CD4-positive, alpha-beta T cell treated with Interleukin-12 subunit alpha and Interleukin-12 subunit beta, for 1 hour (primary cell): ENCODE results near the gene ORM1.
"Not testable (repeated sequence)": the region's sequence is repeated elsewhere in the genome, so short reads cannot be mapped to it uniquely, and the experiment has no call there.

Experiments used
- DNase-seq: peaks from one replicate; pipeline ENCODE4 v3.0.0-alpha.2; 2020

ORM1 gene

DNA sequence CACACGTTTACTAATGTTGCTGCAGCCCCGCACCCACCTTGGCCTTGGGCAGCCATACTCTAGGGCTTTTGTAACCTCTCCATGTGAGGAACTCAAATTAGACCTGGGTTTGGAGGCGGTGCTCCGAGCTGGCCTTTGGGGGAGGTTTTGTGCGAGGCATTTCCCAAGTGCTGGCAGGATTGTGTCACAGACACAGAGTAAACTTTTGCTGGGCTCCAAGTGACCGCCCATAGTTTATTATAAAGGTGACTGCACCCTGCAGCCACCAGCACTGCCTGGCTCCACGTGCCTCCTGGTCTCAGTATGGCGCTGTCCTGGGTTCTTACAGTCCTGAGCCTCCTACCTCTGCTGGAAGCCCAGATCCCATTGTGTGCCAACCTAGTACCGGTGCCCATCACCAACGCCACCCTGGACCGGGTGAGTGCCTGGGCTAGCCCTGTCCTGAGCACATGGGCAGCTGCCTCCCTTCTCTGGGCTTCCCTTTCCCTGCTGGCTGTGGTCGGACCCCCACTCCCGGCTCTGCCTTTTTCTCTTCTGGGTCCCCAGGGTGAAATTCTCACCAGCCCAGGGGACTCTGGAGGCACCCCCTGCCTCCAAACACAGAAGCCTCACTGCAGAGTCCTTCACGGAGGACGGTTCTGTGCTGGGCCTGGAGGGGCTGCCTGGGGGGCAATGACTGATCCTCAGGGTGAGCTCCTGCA is at the start of gene ORM1:
Gene ORM1 (plus strand): TSS at position 268 of the 701 bp plus-strand sequence. CDS start 36 bp downstream, at position 304.
- not testable (repeated sequence) for DNase-seq

- DNase-seq, result no peak
Observed at GRCh38 chr9:114273461-114273881, 49.4 kb upstream of the ORM1 start.

DNA sequence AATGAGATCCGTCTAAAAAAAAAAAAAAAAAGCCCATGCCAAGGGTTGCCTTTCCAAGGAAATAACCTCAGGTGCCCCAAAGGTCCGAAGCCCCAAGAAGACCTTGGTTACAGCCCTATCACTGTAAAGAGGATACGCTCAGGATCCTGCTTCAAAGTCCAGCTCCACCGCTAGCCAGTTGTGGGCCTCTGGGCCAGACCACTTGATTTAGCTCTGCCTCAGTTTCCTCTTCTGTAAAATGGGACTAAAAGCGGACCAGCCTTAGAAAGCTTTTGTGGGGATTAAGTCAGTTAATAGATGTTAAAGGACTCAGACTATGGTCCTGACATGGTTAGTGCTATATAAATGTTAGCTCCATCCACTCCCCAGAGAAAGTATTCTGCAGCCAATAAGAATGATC is 48.7 kb upstream of the ORM1 start:
- no peak for DNase-seq

DNA sequence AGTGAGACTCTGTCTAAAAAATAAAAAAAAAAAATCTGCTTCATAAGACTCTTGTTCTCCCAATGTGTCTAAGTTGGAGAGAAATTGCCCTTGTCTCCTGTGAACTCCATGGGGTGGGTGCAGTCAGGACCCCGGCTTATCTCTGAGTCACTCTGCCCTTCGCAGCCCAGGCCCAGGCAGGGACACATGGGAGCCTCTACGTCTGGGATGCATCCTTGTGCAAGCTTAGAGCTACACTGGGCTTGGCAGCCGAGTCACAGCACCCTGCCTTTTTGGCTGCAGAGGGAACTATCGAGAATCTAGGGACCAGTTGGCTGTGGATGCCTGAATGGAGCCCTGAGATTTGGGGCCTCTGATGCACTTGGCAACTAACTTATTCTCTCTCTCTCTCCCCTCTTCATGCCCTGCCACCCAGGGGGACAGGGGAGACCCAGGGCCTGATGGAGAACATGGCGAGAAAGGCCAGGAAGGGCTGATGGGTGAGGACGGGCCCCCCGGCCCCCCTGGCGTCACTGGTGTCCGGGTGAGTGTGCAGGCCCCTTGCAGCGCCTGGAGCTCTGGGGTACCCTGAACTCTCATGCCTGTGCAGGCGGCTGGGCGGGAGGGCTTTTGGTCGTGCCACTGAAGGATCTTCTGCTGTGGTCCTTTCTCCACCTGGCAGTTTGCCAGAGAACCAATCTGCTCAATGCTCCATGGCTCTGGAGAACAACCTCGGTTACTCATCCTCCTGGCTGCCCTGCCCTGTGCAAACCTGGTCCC is 47.5 kb upstream of the ORM1 start:
- no peak for DNase-seq

- no peak for DNase-seq
Observed at GRCh38 chr9:114276908-114277821, 45.7 kb upstream of the ORM1 start.

- no peak for DNase-seq
Observed at GRCh38 chr9:114278356-114278755, 44.5 kb upstream of the ORM1 start.

- DNase-seq, result no peak
Observed at GRCh38 chr9:114278881-114279570, 43.9 kb upstream of the ORM1 start.

DNA sequence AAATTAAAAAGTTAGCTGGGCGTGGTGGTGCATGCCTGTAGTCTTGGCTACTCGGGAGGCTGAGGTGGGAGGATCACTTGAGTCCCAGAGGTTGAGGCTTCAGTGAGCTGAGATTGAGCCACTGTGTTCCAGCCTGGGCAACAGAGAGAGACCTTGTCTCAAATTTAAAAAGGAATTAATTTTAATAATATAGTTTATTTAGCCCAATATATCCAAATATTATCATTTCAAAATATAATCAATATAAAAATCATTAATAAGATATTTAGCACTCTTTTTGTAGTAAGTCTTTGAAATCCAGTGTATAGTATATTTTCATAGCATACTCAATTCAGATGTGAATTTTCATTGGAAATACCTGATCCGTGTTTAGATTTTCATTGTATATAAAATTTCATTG is 43.2 kb upstream of the ORM1 start:
- no peak for DNase-seq

- no peak for DNase-seq
Observed at GRCh38 chr9:114280636-114281472, 42.0 kb upstream of the ORM1 start.

GRCh38 chr9:114281473-114282103 is 41.3 kb upstream of the ORM1 start:
- no peak for DNase-seq

- no peak for DNase-seq
Observed at GRCh38 chr9:114282104-114282485, 40.8 kb upstream of the ORM1 start.

GRCh38 chr9:114282507-114282906 is 40.4 kb upstream of the ORM1 start:
- no peak for DNase-seq

- DNase-seq, result no peak
Observed at GRCh38 chr9:114282926-114283325, 40.0 kb upstream of the ORM1 start.

DNA sequence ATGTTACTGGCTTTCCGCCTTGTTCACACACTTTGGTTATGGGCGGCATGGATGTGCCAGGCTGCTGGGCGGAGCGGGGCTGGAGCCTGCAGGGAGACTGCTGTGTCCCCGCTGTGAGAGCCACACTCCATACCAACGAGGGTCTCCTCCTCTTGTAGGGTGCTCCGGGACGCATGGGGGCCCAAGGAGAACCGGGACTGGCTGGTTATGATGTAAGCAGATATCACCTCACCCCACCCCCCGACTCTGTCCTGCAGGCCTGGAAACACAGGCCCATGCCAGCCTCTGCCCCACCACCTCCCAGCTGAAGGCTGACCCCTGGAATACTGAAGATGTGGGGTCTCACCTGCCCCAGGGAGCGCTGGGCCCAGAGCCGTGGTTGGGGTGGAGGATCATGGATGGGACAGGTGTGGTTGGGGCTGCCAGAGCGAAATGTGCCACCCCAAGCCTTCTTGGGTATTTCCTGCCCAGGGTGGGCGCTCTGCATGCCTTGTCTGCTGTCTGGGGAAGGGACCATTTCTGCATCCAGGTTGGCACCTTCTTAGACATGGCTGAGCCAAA is 39.3 kb upstream of the ORM1 start:
- DNase-seq, result no peak

DNA sequence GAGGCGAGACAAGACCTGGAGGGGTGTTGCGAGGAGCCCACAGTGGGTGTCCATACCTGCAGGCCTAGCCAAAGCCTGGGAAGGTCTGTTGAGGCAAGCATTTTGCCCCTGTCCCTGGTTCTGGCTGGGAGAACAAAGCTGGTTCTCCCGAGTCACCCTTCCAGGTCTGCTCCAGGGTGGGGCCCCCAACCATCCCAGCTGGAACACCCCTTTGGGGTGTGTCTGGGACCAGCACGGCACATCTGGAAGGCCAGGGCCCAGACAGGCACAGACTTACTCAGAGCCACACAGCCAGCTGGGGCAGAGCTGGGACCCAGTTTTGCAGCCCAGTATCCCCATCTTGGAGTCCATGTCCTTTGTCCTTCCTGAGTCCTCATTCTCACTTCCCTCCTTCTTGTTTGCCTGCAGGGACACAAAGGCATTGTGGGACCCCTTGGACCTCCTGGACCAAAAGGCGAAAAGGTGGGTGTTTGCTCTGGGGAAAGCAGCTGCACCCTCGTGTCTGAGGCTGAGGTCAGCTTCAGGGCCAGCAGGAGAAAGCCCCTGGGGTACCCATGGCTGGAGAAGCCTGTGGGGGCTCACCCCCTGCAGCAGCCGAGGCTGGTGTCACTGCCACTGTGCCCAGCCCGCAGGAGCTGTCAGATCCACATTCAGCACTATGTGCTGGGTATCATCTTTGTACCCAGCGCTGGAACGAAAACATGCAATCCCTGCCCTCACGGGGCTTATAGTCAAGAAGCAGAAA is 38.4 kb upstream of the ORM1 start:
- no peak for DNase-seq

DNA sequence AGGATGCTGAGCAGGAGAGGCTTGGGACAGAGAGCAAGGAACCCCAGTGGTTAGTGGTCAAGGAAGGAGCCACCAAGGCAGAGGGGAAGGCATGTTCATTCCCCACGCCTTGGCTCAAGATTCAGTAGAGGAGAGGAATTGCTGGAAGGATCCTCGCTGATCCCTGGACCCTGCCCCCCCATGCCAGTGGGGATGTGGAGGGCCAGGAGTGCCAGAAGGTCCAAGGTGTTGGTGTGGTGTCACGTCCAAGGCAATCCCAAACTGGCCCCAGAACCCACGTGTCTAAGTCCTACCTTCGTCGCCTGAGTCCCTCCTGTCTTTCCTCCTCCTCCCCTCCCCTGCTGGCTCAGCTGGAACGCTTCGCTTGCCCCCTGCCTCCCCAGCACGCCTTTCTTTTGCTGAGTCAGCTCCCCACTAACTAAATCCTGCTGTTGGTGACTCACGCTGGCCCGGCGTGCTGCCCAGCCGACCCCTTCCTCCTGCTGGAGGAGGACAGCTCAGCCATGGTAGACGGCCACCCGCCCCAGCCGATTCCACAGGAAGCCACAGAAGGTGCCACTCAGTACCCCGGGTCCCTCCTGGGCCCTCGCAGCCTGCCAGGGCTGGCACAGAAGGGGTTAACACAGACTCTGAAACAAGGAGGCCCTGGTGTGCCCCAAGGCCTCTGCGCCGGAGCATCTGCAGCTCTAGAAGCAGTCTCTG is 37.6 kb upstream of the ORM1 start:
- no peak for DNase-seq

DNA sequence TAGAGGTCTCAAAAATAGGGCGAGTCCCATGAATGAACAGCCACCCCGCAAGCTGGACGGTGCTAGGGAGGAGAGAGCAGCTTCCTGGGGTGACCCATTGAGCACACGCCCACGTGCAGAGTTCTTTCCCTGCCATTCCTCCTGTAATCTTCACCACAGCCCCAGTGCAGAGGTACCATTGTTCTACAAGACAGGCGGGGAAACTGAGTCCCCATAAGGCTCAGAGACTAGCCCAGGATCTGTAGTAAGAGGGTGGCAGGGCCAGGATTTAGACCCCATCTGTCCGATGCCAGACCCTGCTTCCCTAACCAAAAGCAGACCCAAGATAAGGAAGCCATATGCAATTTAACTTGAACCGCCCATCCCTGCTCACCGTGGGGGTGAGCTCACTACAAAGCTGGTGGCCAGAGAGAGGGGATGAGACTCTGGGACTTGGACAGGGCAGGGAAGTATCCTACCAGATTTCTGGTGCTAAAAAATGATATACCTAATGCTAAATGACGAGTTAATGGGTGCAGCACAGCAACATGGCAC is 36.7 kb upstream of the ORM1 start:
- no peak for DNase-seq

DNA sequence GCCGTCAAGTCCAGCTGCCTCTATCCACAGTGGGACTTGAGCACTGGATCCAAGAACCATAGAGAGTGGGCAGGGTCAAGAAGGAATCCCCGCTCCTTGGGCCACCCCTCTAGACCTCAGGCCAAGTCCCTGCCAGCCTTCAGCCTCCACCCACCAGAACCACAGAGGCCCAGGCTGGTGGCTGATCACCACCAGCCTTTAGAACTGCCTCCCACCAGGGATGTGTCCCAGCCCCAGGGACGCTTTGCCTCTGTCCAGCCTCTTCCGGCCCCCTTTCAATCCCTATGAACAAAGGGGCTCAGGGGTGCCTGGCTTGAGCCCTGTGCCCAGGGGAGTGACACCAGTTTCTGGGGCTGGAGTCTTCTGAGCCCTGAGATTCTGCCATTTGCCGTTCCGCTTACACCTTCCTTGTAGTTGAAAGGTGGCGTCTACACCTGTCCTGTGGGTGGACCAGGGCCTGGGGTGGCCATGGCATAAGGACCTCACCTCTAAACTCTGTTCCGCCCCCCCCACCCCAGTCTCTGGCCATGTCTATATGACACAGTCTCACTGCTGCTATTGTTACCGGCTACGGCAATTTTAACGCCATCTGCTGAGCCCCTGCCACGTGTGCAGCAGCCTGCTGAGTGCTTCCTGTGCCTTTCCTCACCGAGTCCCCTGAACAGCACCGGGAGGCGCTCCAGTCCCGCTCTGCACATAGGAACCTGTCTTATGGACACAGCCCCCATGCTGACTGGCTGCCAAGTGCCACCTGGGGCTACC is 35.7 kb upstream of the ORM1 start:
- DNase-seq, result no peak
